DND-41 (cell line): ENCODE measurements around the gene CACNB1.

Experiments
- ATAC-seq: fragments of 200-7000 bp; cut with Tn5 transposase; 3 replicates; pipeline ENCODE4 v1.9.1; 2021; ENCODE audit warnings: low read depth; ENCODE audit not compliant: insufficient read depth
- DNase-seq: peaks from one replicate; pipeline ENCODE4 v3.0.0-alpha.2; 2020
- H2AFZ ChIP-seq: 2 replicates; pipeline ENCODE4 v1.6.0; 2012; ENCODE audit warnings: low read depth, low read length
- H3K27ac ChIP-seq: 2 replicates; pipeline ENCODE4 v1.5.1; 2012; ENCODE audit warnings: low read length, inconsistent platforms
- H3K27me3 ChIP-seq: fragments of 200-600 bp; sonication (generic); 2 replicates; pipeline ENCODE4 v1.6.0; 2012; ENCODE audit warnings: low read length, mild to moderate bottlenecking, inconsistent platforms; ENCODE audit not compliant: insufficient read depth, poor library complexity
- H3K36me3 ChIP-seq: 2 replicates; pipeline ENCODE4 v1.5.1; 2012; ENCODE audit warnings: low read length, inconsistent platforms; ENCODE audit not compliant: insufficient read depth
- H3K4me1 ChIP-seq: 2 replicates; pipeline ENCODE4 v1.5.1; 2012; ENCODE audit warnings: mild to moderate bottlenecking, low read length; ENCODE audit not compliant: insufficient read depth
- H3K4me2 ChIP-seq: 2 replicates; pipeline ENCODE4 v1.6.0; 2012; ENCODE audit warnings: mild to moderate bottlenecking, moderate library complexity, low read length, inconsistent platforms; ENCODE audit not compliant: insufficient read depth
- H3K4me3 ChIP-seq, 2 experiments: fragments of 200-600 bp in 1 of 2; shearing (Covaris generic) in 1 of 2; 2 replicates each; pipeline ENCODE4 v1.5.1; 2012 to 2016; ENCODE audit warnings: inconsistent platforms in 2 of 2, low read length in 2 of 2, mild to moderate bottlenecking in 2 of 2, low read depth in 1 of 2, moderate library complexity in 1 of 2
- H3K79me2 ChIP-seq: 2 replicates; pipeline ENCODE4 v1.6.0; 2012; ENCODE audit warnings: low read length, inconsistent platforms; ENCODE audit not compliant: insufficient read depth
- H3K9ac ChIP-seq: 2 replicates; pipeline ENCODE4 v1.6.0; 2012; ENCODE audit warnings: low read depth, mild to moderate bottlenecking, inconsistent platforms, low read length, moderate library complexity
- H3K9me3 ChIP-seq: 2 replicates; pipeline ENCODE4 v1.5.1; 2012; ENCODE audit warnings: low read length, moderate library complexity, mild to moderate bottlenecking, inconsistent platforms; ENCODE audit not compliant: insufficient read depth, severe bottlenecking
- H4K20me1 ChIP-seq: 2 replicates; pipeline ENCODE4 v1.6.0; 2012; ENCODE audit warnings: low read length; ENCODE audit not compliant: insufficient read depth
- EZH2 ChIP-seq: IDR thresholded peaks from 3 replicates; pipeline ENCODE4 v1.6.1; 2012; ENCODE audit warnings: borderline replicate concordance, low read depth, mild to moderate bottlenecking, moderate library complexity, low read length, inconsistent platforms; ENCODE audit not compliant: severe bottlenecking
- TF ChIP-seq, protein P1 (sequence below): IDR thresholded peaks from 2 replicates; pipeline ENCODE4 v1.5.1; 2012; ENCODE audit warnings: borderline replicate concordance, low read length, moderate library complexity, mild to moderate bottlenecking; ENCODE audit not compliant: poor library complexity, severe bottlenecking; ENCODE audit errors: extremely low read depth

Gene CACNB1

DNA sequence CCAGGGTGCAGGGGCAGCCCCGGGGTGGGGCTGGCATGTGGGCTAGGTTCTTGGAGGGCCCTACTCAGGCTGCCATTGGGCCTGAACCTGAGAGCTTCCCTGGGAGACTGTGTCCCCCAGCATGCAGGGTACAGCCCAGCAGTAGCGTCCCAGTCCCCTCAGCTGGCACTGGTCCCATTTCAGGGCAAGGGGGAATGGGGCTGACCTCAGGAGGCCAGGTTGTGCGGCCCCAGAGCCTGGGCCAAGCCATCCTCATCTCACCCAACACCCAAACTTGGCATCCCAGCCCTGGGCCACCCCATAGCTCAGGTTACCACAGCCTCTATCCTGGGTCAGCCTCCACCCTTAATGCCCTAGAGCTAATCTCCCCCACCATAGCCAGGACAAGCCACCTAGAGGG is 52.3 kb downstream of the CACNB1 start:
- H2AFZ ChIP-seq: no peak overlapping the region
- H4K20me1 ChIP-seq: no peaks in the 10 kb centered on the region
- H3K27ac ChIP-seq: no peak overlapping the region
- no peak for ATAC-seq
- H3K9me3 ChIP-seq: no peaks in the 10 kb centered on the region
- no peaks in the 10 kb centered on the region for H3K36me3 ChIP-seq
- no peak for TF ChIP-seq EZH2
- TF ChIP-seq, protein P1, sequence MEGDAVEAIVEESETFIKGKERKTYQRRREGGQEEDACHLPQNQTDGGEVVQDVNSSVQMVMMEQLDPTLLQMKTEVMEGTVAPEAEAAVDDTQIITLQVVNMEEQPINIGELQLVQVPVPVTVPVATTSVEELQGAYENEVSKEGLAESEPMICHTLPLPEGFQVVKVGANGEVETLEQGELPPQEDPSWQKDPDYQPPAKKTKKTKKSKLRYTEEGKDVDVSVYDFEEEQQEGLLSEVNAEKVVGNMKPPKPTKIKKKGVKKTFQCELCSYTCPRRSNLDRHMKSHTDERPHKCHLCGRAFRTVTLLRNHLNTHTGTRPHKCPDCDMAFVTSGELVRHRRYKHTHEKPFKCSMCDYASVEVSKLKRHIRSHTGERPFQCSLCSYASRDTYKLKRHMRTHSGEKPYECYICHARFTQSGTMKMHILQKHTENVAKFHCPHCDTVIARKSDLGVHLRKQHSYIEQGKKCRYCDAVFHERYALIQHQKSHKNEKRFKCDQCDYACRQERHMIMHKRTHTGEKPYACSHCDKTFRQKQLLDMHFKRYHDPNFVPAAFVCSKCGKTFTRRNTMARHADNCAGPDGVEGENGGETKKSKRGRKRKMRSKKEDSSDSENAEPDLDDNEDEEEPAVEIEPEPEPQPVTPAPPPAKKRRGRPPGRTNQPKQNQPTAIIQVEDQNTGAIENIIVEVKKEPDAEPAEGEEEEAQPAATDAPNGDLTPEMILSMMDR: no peak
- H3K4me3 ChIP-seq: no peak overlapping the region
- no peaks in the 10 kb centered on the region for H3K4me1 ChIP-seq
- H3K4me2 ChIP-seq: no peak overlapping the region
- no peaks in the 10 kb centered on the region for H3K79me2 ChIP-seq
- H3K9ac ChIP-seq: no peak overlapping the region
- no peak for DNase-seq
- H3K27me3 ChIP-seq: peaks cover 10% of the 10 kb centered on the region

DNA sequence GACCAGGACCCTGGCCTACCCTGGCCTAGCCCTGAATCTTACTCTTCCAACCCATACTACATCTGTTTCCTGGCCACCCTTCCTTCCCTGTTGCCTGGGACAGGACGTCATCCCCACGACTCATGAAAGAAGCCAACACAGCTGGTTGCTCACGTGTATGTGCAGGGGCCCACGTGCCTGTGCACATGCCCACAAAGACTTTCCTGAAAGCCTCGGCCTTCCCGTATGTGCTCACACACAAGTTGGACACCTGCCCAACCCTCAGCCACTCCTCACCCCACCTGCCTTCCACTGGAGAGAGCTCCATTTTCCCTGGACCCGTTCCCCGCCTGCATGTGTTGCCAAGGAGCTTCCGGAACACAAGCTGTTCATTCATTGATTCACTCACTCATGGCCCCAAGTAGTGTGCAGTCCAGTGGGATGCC is 53.0 kb downstream of the CACNB1 start:
- H3K79me2 ChIP-seq: no peaks in the 10 kb centered on the region
- peaks cover 5% of the 10 kb centered on the region for H3K27me3 ChIP-seq
- no peak overlapping the region for H3K27ac ChIP-seq
- no peak overlapping the region for H3K4me2 ChIP-seq
- no peak for TF ChIP-seq EZH2
- TF ChIP-seq, protein P1: no peak
- no peaks in the 10 kb centered on the region for H4K20me1 ChIP-seq
- DNase-seq: no peak
- no peak overlapping the region for H3K9ac ChIP-seq
- no peaks in the 10 kb centered on the region for H3K36me3 ChIP-seq
- no peak overlapping the region for H3K4me3 ChIP-seq
- no peak overlapping the region for H2AFZ ChIP-seq
- no peaks in the 10 kb centered on the region for H3K9me3 ChIP-seq
- ATAC-seq: no peak
- H3K4me1 ChIP-seq: no peaks in the 10 kb centered on the region

DNA sequence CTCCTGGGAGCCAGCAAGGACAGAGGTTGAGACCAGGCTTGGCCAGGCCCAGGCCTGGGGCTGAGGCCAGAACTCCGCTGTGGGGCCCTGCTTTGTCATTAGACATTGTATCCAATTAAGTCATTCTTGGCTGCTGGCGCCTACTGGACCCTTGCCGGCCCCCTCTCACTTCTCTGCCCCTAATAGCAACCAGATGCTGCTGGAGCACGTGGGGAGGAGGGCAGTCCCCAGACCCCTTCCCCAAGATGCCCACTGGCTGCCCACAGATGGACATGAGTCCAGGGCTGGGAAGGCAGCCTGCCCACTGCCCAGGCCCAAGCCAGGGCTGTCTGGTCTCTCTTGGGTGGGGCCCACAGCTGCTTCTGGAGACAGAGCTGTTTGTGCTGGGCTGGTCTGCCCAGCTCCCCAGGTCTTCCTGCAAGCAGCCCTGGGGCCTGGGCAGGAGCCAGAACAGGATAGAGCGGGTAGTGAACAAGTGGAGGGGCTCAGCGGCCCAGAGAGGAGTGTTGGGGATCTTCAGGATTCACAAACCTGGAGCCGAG is 53.8 kb downstream of the CACNB1 start:
- no peak for ATAC-seq
- no peak overlapping the region for H2AFZ ChIP-seq
- H3K36me3 ChIP-seq: no peaks in the 10 kb centered on the region

More for the DNA sequence above, 53.8 kb downstream of the CACNB1 start:
- H3K9me3 ChIP-seq: no peaks in the 10 kb centered on the region
- no peak for TF ChIP-seq EZH2
- TF ChIP-seq, protein P1: no peak
- H3K27ac ChIP-seq: no peak overlapping the region
- no peaks in the 10 kb centered on the region for H3K4me1 ChIP-seq
- H3K4me3 ChIP-seq: no peak overlapping the region
- no peaks in the 10 kb centered on the region for H3K79me2 ChIP-seq
- H3K4me2 ChIP-seq: no peak overlapping the region
- H3K9ac ChIP-seq: no peak overlapping the region
- no peak for DNase-seq
- no peaks in the 10 kb centered on the region for H3K27me3 ChIP-seq
- no peaks in the 10 kb centered on the region for H4K20me1 ChIP-seq
